Activated CD4-positive, alpha-beta T cell treated with anti-CD3 and anti-CD28 coated beads, Interleukin-2, amount 50 U/mL, for 48 hours (primary cell): Measurements from ENCODE around the gene UROC1.

Experiments
- DNase-seq, 2 experiments: peaks; one replicate each; pipeline ENCODE4 v3.0.0-alpha.2; 2020

Gene UROC1

DNA sequence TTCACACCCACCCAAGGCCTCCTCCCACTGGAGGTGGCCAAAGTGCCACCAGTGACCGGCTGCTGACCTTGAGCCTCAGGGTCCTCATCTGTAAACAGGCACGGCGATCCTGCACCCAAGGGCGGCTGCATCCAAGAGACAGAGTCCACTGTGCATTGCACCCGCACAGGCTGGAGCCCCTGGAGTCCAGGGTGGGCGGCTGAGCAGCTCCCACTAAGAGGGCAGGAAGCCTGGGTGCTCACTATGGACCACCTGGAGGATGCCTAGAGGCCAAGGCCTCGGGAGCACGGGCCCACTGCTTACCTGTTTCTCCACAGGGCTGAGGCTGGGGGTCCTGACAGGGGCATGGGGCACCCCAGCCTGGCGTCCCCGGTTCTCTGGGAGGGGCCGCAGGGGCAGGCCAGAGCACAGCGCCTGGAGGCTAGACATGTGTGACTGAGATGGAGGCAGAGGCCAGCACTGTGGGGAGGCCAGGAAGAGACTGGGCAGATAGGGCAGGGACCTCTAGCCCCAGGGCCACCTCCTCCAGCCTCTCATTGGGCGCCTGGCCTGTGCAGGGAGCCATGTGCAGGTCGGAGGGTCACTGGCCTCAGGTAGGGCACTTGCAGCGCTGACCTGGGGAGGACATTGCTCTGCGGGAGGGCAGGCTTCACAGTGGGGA lies at the start of gene UROC1:
Gene UROC1, minus strand, starts transcription at position 483 of the 661 bp plus-strand sequence. Its CDS starts 54 bp downstream, at position 429.
- DNase-seq = no peak

DNA sequence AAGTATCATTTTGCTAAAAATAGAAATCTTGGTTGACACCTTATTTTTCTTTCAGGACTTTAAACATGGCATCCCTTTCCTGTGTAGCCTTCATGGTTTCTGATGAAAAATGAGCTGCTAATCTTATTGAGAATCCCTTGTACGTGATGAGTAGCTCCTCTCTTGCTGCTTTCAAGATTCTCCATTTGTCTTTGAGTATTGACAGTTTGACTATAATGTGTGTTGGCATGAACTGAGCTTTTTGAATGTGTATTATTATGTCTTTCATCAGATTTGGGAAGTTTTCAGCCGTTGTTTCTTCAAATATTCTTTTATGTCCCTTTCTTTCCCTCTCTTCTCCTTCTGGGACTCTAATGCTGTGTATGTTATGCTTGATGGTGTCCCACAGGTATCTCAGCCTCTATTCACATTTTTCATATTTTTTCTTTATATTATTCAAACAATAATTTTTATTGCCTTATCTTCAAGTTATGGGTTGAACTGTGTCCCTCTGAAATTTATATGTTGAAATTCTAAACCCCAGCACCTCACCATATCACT lies 45.2 kb upstream of the UROC1 start:
- DNase-seq = no peak

DNA sequence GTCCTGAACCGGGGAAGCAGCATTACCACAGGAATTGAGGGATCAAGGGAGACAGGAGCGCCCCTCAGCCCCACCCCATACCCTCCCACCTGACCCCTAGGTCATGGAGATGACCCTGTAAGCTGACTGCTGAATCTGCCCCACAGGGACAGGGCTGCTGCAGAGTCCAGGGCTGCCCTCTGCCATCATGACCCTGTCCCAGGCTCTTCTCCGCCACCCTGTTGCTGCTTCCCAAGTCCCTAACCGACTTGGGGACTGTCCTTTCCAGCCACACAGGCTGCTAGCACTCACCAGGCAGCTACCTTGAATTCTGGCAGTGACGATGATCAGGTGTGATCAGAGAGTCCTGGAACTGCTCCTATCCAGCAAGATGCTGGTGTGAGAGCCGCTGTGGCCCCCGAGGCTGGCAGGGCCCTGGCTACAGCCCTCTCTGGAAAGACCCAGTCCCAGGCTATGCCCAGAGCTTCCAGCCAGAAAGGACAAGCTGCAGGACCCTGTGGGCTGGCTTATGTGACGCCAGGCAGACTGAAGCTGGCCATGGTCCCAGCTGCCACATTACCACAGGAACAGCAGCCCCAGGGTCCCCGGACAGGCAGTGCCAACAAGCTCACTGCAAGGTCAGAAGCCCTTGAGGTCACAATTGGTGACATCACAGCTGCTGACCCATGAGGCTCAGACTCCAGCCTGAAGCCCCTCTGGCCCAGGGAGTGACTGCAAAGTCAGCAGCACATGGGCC lies 40.9 kb upstream of the UROC1 start, which contains the start of gene C3orf22:
Gene C3orf22, minus strand, starts transcription at position 597 of the 736 bp plus-strand sequence. CDS start 5,542 bp downstream, outside the sequence.
- DNase-seq = no peak

DNA sequence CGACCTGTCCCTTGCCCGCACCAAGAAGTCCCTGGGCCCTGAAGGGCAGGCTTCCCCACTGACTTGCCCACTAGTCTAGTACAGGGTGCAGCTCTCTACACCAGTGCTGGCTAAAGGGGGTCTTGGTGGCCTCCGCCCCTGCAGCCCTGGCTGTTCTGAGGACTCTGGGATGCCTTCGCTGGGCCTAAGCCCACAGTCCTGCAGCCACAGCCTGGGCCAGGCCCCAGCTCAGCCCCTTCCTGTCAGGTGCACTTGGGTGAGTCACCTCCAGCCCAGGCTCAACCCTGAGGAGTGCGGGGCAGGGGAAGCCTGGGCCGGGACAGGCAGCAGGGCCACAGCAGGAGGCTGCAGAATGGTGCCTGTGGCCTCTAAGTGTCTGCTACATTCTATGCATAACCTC lies 40.2 kb upstream of the UROC1 start:
- no peak for DNase-seq

- no peak for DNase-seq
Measured at GRCh38 chr3:126557415-126557745, 39.8 kb upstream of the UROC1 start.

DNA sequence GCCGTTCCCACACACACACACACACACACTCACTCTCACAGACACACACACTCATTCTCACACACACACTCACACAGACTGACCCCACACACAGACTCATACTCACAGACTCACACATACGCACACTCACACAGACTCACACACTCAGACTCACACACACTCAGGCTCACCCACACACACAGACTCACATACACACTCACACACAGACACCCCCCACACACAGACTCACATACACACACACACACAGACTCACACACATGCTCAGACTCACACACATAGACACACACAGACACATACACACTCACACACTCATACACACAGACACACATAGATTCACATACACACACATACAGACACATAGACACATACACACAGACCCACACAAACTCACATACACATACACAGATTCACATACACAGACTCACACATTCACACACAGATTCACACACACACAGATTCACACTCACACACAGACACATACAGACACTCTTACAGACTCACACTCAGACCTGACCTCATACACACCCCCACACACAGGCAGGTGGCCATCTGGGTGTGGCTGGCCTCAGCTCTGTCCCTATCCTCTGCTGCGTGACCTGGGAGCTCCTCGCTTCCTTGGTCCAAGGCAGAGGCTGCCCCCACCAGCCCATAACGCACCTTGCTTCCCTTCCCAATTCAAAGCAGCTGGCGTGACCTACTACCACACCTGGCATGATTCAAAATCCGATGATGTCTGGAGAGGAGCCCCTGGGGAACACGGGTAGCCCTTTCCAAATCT lies 39.3 kb upstream of the UROC1 start:
- DNase-seq = no peak

DNA sequence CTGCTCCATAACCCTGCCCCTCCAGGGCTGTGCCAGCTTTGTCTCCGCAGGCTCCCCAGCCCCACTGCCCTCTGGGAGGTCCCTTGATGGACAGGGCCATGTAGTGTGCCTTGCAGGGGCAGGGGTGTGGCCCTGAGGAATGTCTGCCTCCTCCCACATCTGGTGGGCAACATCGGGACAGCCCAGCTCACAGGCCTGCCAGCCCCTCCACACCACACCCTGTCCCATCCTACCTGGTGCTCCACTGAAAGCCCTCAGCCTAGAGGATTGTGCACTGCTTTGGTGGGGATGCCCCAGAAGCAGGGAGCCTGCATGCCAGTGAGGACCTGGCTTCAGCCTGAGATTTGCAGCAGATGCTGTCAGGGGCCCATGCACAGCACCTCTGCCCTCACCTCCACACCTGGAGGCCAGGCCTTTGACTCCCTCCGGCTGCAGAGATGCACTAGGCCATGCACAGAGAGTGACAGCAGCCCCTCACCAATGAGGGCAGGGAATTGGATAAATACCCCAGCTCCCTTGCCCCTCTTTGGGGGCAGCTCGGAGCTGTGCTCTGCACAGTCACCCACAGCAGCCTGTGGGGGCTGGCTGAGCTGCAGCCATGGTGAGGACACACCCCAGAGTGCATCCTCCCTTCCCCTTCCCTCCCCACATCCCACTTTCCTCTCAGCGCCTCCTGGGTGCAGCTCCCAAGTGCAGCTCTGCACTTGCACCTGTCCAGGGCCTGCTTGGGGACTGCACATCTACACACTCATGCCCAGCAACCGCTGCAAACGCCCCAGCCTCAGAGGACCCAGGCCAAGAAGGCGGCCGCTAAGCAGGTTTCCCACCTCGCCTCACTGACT lies 38.4 kb upstream of the UROC1 start:
- no peak for DNase-seq

- no peak for DNase-seq
Measured at GRCh38 chr3:126554560-126555525, 37.3 kb upstream of the UROC1 start.

DNA sequence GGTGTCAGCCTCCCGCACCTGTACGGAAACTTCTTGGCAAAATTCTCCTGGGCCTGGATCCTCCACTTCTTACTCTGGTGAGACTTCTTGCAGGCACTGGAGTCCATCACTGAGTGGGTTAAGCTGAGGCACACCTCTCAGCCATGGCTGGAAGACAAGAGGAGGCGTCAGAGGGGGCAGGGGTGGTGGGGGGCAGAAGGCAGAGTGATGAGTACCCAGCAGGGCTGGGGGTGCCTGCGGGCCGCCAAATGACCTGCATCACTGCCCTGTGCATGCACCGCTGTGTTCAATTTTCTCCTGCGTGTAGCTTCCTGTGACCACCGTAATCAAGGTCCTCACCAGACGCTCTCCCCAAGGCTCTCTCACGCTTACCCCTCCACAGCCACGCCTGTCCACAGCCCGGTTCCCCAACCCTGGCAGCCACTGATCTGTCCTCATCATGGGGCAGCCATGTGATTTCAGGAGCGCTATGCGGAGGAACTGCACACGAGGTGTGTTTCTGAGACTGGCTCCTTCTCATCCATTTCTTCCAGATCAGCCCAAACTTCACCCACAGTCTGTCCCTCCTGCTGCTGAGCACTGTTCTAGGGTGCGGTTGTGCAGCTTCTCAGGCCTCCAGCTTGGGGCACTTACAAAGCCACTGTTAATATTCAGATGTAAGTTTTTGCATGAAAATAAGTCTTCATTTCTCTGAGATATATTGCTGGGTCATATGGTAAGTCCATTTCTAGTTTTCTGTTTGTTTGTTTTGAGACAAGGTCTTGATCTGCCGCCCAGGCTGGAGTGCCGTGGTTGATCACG lies 35.9 kb upstream of the UROC1 start:
- DNase-seq = no peak

DNA sequence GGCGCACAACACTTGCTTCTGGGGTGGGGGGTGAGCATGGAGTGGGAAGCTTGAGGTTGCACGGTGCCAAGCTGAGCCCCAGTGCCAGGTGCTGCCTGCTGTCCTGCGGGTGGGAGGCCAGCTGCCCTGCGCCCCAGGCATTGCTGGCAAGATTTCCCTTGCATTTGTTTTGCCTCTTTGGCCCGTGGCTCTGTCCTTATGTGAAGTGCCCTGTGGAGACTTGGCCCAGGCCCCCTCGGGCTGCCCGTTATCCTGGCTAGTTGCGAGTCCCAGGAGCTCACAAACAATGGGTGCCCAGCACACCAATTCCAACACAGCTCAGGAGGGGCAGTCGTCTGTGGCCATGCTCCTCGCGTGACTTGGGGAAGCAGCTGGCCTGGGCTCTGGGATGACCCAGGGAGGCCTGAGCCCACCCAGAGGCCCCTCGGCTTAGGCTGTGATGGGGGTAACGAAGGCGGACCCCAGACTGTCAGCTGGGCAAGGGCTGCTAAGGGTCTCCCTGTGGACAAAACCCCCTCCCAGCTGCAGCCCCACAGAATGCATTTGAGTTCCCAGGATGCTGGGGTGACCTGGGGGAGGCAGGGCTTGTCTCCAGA lies 35.2 kb upstream of the UROC1 start:
- DNase-seq = no peak

- no peak for DNase-seq
Measured at GRCh38 chr3:126551839-126552687, 34.5 kb upstream of the UROC1 start.

GRCh38 chr3:126551121-126551838 lies 33.7 kb upstream of the UROC1 start:
- no peak for DNase-seq

GRCh38 chr3:126550488-126551051 lies 33.0 kb upstream of the UROC1 start:
- no peak for DNase-seq

DNA sequence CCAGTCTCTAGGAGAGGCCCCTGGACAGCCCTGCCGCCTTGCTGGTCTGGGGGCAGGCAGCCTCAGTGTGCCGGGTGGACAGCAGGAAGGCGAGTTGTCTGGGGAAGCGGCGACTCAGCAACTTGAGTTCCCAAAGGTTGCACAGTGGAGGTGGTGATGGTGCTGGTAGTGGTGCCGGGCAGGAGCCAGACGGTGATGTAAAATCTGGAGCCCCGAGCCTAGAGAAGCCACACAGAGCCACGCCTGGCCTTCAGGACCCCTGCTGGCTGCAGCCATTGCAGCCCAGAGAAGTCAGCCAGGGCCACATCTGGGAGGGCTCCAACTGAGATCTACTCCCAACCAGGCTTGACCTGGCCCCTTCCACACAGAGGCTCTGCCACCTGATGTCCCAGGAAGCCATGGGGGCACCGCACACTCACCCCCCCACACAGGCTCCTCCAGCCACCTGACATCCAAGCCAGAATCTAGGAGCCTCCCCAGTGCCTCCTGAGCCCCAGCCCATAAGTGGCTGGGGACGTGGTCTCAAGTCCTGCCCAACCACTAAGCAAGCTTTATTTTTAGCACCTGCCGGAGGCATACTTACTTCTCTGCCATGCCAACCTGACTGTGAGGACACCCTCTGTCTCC lies 32.4 kb upstream of the UROC1 start:
- DNase-seq = no peak

- no peak for DNase-seq
Measured at GRCh38 chr3:126548556-126549466, 31.2 kb upstream of the UROC1 start.

- DNase-seq = no peak
Measured at GRCh38 chr3:126547721-126548120, 30.1 kb upstream of the UROC1 start.
